Measurements from ENCODE around the gene IL4. TPM values are rescaled to one million over a fixed set of nuclear protein-coding genes. Genes with fewer than 3 reads are reported as not detected.

The IL4 gene
- total RNA-seq, 4 donors from 2014 or later, result not detected

DNA sequence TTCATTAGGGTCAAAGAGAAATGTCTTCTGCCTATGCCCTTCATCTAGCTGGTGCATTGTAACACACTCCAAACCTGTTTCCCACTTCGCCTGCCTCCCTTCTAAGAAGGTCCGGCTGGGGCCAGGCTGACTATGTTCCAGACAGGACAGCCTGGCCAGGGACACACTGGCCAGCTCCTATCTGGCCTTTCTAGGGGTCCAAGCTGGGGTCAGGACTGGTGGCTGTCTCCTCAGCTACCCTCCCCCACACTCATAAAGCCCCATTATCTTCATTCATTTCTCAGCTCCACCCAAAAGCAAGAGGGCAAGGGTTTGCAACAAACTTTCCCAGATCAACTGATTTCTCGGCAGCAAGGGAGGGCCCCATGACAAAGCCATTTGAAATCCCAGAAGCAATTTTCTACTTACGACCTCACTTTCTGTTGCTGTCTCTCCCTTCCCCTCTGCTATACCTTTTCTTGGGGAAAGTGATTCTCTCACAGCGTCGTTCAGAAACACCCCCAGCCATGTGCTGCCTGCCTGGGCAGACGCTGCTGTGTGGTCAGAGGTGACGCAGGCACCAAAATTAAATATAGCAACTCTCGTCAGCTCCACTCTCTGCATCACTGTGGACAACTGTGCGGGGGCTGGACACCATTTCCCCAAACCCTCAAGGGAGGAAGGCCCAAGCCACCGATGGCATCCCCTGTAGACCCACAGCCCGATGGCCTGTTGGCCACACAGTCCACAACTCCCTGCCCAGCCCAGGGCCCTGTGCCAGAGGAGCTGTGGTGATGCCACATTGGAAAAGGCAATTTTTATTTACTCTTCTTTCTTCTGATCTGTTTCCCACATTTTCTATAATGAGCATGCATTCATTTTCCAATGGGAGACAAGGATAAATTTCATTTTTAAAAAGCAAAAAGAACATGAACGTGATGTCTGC lies 9.8 kb upstream of the IL4 start:
- TF ChIP-seq, protein P1, sequence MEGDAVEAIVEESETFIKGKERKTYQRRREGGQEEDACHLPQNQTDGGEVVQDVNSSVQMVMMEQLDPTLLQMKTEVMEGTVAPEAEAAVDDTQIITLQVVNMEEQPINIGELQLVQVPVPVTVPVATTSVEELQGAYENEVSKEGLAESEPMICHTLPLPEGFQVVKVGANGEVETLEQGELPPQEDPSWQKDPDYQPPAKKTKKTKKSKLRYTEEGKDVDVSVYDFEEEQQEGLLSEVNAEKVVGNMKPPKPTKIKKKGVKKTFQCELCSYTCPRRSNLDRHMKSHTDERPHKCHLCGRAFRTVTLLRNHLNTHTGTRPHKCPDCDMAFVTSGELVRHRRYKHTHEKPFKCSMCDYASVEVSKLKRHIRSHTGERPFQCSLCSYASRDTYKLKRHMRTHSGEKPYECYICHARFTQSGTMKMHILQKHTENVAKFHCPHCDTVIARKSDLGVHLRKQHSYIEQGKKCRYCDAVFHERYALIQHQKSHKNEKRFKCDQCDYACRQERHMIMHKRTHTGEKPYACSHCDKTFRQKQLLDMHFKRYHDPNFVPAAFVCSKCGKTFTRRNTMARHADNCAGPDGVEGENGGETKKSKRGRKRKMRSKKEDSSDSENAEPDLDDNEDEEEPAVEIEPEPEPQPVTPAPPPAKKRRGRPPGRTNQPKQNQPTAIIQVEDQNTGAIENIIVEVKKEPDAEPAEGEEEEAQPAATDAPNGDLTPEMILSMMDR (IDR thresholded peaks at IDR 0.05), result no peak
- DNase-seq (ENCODE audit: low spot score) (no peak), ATAC-seq (ENCODE audit: low FRiP score) (no peak)

DNA sequence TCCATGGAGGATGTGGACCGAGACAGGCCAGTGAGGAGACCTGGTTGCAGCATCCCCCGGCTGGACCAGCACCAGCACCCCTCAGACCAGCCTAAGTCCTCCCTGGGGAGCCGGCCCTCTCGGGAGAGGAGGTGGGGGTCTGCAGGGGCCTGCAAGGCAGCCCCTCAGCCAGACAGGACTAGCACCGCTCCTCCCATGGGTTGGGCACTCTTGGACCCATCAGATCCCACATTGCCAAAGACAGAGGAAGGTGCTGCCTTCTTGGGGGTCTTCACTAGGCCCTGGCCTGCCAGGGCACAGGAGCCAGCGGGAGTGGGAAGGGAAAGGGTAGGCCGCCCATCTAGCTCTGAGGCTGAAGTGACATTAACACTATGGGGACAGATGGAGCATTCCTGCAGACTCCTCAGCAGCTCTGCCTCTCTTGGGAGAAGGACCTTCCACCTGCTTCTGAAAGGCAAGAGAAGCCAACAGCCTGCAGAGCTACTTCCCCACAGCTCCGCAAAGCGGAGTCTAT lies 9.0 kb upstream of the IL4 start:
- TF ChIP-seq, protein P1 (IDR thresholded peaks at IDR 0.05), result no peak
- ATAC-seq (ENCODE audit: low FRiP score) (no peak), DNase-seq (ENCODE audit: low spot score) (no peak)

DNA sequence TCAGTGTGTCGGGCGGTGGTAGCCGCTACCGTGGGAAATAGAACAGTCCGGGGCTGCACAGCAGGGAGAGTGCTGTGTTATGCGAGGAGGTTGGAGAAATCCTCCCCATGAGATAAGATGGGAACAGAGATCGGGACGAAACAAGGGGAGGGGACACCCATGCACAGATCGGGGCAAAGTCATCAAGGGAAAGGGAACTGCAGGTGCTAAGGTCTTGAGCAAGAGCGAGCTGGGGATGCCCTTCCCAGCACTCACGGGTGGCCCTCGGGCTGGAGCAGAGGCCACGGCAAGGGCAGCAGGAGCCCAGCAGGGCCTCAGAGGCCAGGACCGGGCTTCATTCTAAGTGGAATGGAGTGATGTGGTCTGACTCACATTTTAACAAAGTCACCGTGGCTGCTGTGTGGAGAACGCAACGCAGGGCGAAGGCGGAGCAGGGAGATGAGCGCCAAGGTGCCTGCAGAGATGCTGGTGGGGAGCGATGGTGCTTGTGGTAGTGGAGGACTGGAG lies 8.2 kb upstream of the IL4 start:
- TF ChIP-seq, protein P1 (IDR thresholded peaks at IDR 0.05), result no peak
- DNase-seq (ENCODE audit: low spot score), result no peak
- ATAC-seq (ENCODE audit: low FRiP score), result no peak

- ATAC-seq (ENCODE audit: low FRiP score) (no peak), DNase-seq (ENCODE audit: low spot score) (no peak)
- TF ChIP-seq, protein P1 (IDR thresholded peaks at IDR 0.05), result no peak
These were observed 7.3 kb upstream of the IL4 start for GRCh38 chr5:132666310-132667123.

DNA sequence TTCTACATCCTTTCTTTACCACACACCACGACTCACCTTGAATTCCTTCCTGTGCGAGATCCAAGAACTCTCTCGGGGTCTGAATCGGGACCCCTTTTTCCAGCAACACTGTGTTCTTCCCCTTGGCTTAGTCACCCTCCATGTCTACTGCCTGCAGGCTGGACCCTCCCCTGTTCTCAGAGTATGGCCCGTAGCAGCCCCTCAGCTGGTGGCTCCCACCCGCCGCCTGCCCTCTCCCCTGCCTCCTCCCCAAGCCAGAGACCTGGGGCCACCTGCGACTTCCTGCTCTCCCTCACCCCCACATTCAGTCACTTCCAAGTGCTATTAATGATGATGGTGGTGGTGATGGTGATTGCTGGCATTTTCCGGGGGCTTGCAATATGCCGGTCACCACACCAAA lies 6.5 kb upstream of the IL4 start:
- ATAC-seq (ENCODE audit: low FRiP score) (no peak), DNase-seq (ENCODE audit: low spot score) (no peak)
- TF ChIP-seq, protein P1 (IDR thresholded peaks at IDR 0.05), result no peak

DNA sequence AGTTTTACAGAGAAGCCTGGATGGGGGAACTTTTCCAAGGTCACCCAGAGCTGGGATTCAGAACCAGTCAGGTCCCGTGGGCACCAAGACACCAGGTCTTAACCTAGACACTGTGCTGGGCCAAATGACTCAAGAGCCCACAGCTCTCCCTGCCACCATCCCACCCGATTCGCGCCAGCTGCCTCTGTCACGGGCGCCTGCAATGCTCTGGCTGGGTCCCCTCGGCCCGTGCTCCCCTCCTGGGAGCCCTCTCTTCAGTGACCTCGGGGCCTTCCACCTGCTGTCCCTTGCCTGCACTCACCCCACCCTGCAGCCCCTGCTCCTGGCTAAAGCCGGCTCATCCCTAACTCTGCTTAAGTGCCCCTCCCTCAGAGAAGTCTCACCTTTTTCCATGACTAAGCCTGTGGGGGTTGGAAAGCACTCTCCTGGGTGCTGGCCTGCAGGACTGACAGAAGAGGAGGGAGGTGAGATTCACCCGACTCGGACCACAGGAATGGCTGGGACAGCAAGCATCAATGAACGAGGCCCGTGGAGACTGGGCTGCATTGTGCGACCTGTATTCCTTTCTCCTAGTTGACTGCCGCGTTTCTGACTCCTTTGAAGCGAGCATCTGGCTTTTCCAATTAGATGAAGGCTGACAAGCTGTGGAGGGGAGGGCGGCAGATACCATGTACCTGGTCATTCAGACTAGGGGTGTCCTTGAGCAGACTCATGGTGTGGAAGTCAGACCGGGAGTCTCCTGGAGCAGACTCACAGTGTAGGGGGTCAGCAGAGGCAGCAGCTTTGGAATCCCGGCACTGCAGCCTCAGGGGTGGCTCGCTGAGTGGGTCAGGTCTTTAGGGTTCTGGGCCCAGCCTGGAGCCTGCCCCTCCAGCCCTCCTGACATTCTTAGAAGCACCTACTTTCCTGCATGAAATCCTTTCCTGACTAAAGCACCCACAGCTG lies 5.8 kb upstream of the IL4 start:
- ATAC-seq (ENCODE audit: low FRiP score) (no peak), DNase-seq (ENCODE audit: low spot score) (no peak)
- TF ChIP-seq, protein P1 (IDR thresholded peaks at IDR 0.05), result no peak
